HepG2 (cell line): ENCODE results near the gene PAXIP1. TPM values are rescaled to one million over a fixed set of nuclear protein-coding genes. Genes with fewer than 3 reads are reported as not detected.

ENCODE experiments used
- ASH2L ChIP-seq: fragments of 300-600, 200-600 bp; sonication (generic); IDR thresholded peaks from 2 replicates; pipeline ENCODE4 v1.7.0; 2017; ENCODE audit warnings: low read depth, mild to moderate bottlenecking, moderate library complexity, mixed read lengths, low read length; ENCODE audit not compliant: insufficient read length
- CENPT ChIP-seq: sonication (generic); formaldehyde crosslinking; IDR thresholded peaks from 2 replicates; pipeline ENCODE4 v1.8.0; 2022; ENCODE audit warnings: low read depth, mild to moderate bottlenecking, moderate library complexity, missing genetic modification reagents
- FOXO1 ChIP-seq: sonication (generic); formaldehyde crosslinking; IDR thresholded peaks from 2 replicates; pipeline ENCODE4 v1.4.0; 2020; ENCODE audit warnings: missing genetic modification reagents
- GRHL1 ChIP-seq: sonication (generic); formaldehyde crosslinking; conservative IDR thresholded peaks from 2 replicates; pipeline ENCODE4 v1.8.0; 2022; ENCODE audit warnings: missing genetic modification reagents
- HBP1 ChIP-seq: IDR thresholded peaks from 2 replicates; pipeline ENCODE4 v1.6.1; 2016; ENCODE audit warnings: low read depth, control low read depth
- MAZ ChIP-seq, 2 experiments: sonication (generic) in 1 of 2; formaldehyde crosslinking in 1 of 2; IDR thresholded peaks; 2 replicates each; pipeline versions ENCODE4 v1.5.0 to v1.6.1; 2012 to 2020; ENCODE audit warnings: low read depth in 2 of 2, mild to moderate bottlenecking in 2 of 2, borderline replicate concordance in 1 of 2, improper control_type of control experiment in 1 of 2, low read length in 1 of 2, missing genetic modification reagents in 1 of 2, moderate library complexity in 1 of 2
- NONO ChIP-seq, 2 experiments: fragments of 450-650 bp in 1 of 2; sonication (generic) in 1 of 2; formaldehyde crosslinking in 1 of 2; IDR thresholded peaks in 1 of 2; conservative IDR thresholded peaks in 1 of 2; 2 replicates each; pipeline versions ENCODE4 v1.6.1 to v1.8.0; 2017 to 2022; ENCODE audit warnings: mild to moderate bottlenecking in 1 of 2, missing genetic modification reagents in 1 of 2, moderate library complexity in 1 of 2
- RFXAP ChIP-seq: sonication (generic); formaldehyde crosslinking; IDR thresholded peaks from 2 replicates; pipeline ENCODE4 v1.4.0; 2020; ENCODE audit warnings: missing genetic modification reagents, borderline replicate concordance
- ZFP82 ChIP-seq: sonication (generic); formaldehyde crosslinking; IDR thresholded peaks from 2 replicates; pipeline ENCODE4 v1.5.1; 2020; ENCODE audit warnings: mild to moderate bottlenecking, missing genetic modification reagents, borderline replicate concordance
- ZNF180 ChIP-seq: sonication (generic); formaldehyde crosslinking; IDR thresholded peaks from 2 replicates; pipeline ENCODE4 v1.4.0; 2020; ENCODE audit warnings: low read depth, missing genetic modification reagents, borderline replicate concordance
- ZNF407 ChIP-seq: sonication (generic); formaldehyde crosslinking; IDR thresholded peaks from one replicate; pipeline ENCODE4 v1.5.1; 2020; ENCODE audit warnings: mild to moderate bottlenecking, missing genetic modification reagents; ENCODE audit errors: not compliant biosample characterization
- ZNF597 ChIP-seq: sonication (generic); formaldehyde crosslinking; IDR thresholded peaks from 2 replicates; pipeline ENCODE4 v1.5.0; 2020; ENCODE audit warnings: missing genetic modification reagents
- ZSCAN25 ChIP-seq: sonication (generic); formaldehyde crosslinking; IDR thresholded peaks from 2 replicates; pipeline ENCODE4 v1.8.0; 2022; ENCODE audit warnings: mild to moderate bottlenecking, missing genetic modification reagents
- polyA plus RNA-seq, 8 experiments: library from polyadenylated mRNA; depleted of rRNA in 3 of 8; stranded (reverse) in 7 of 8; unstranded in 1 of 8; fragments of >200 nt; fragmentation: Illumina TruSeq in 4 of 8; extraction: Trizol in 4 of 8; gene quantifications; 2 replicates each; pipeline versions ENCODE4 v1.2.1 to v1.2.3, GENCODE V29; 2011 to 2016; ENCODE audit warnings: low read depth in 4 of 8, missing spikeins in 1 of 8, mixed read lengths in 1 of 8; ENCODE audit not compliant: insufficient read depth in 1 of 8
- total RNA-seq, 5 experiments: library from RNA; depleted of rRNA; stranded (reverse); fragments of >200 nt; fragmentation: Illumina TruSeq; extraction: Trizol; gene quantifications; 2 replicates each; pipeline ENCODE4 v1.2.3, GENCODE V29; 2016; ENCODE audit warnings: low read depth in 1 of 5

Gene PAXIP1
- total and polyA plus RNA-seq, 2 of the 13 experiments (the other 11 are each of a cell fraction or from before 2014, with no cell fraction given) = 11.6 to 16.2 TPM

- no peak for TF ChIP-seq ZNF407 (CRISPR knock-in tag)
- no peak for TF ChIP-seq NONO (IDR thresholded peaks at IDR 0.05)
- TF ChIP-seq NONO (CRISPR knock-in tag; conservative IDR thresholded peaks at IDR 0.05) = no peak
- TF ChIP-seq ZNF180 (CRISPR knock-in tag) = no peak
- 0 out of 2 replicates have a peak, but pooled peaks have one; percentile 47 for TF ChIP-seq HBP1 (CRISPR knock-in tag)
- peak; percentile 35 for TF ChIP-seq ASH2L
- TF ChIP-seq ZSCAN25 (CRISPR knock-in tag) = 0 out of 2 replicates have a peak, but pooled peaks have one; percentile 16
- no peak for TF ChIP-seq CENPT (CRISPR knock-in tag)
- TF ChIP-seq RFXAP (CRISPR knock-in tag) = no peak
- 0 out of 2 replicates have a peak, but pooled peaks have one; percentile 12 for TF ChIP-seq ZFP82 (CRISPR knock-in tag)
- 0 out of 2 replicates have a peak, but pooled peaks have one; percentile 32 for TF ChIP-seq MAZ (IDR thresholded peaks at IDR 0.05; ENCODE audit: borderline replicate concordance, low read depth, low read length)
- no peak; the same call in 1 of the 2 replicates for TF ChIP-seq MAZ (CRISPR knock-in tag; IDR thresholded peaks at IDR 0.05; ENCODE audit: low read depth)
- no peak for TF ChIP-seq FOXO1 (CRISPR knock-in tag)
- no peak for TF ChIP-seq ZNF597 (CRISPR knock-in tag)
- TF ChIP-seq GRHL1 (CRISPR knock-in tag) = no peak
Measured at GRCh38 chr7:155002411-155003091, 373 bp downstream of the PAXIP1 start (continued).
